A549 (cell line): Measurements from ENCODE around the gene URGCP. TPM values are rescaled to one million over a fixed set of nuclear protein-coding genes. Genes with fewer than 3 reads are reported as not detected.

Source experiments
- ATAC-seq, 2 experiments: fragments of 200-7000 bp in 1 of 2; fragments of >200 bp in 1 of 2; cut with Nextera tagmentation in 1 of 2; cut with Tn5 transposase in 1 of 2; 3 replicates each; pipeline versions ENCODE4 v1.8.0 to v1.9.1; 2018 to 2020; ENCODE audit warnings: mild to moderate bottlenecking in 1 of 2, moderate library complexity in 1 of 2
- CTCF ChIA-PET: fragments of 300-600 bp; sonication (Branson Sonifier 250); formaldehyde crosslinking; extraction: SDS; loops from one replicate; lab custom pipeline; 2021; ENCODE audit warnings: antibody characterized with exemption, inconsistent platforms; lab: Yijun Ruan, JAX
- POLR2A ChIA-PET: fragments of 350-600 bp; formaldehyde crosslinking; extraction: SDS; loops from one replicate; lab custom pipeline; 2021; ENCODE audit warnings: antibody characterized with exemption, inconsistent platforms; lab: Yijun Ruan, JAX
- DNase-seq, 2 experiments: peaks; one replicate each; pipeline versions ENCODE4 v3.0.0 to v3.0.0-alpha.2; 2011 to 2016; ENCODE audit warnings: low read depth in 1 of 2, low spot score in 1 of 2
- FAIRE-seq: peaks from 2 replicates; lab custom pipeline; 2011; peaks lifted over from hg19 to GRCh38; lab: Jason Lieb, UNC
- H3K27ac ChIP-seq, 2 experiments: fragments of >200 bp; sonication (Bioruptor Twin); formaldehyde crosslinking; 3 replicates each; pipeline ENCODE4 v1.5.1; 2016 to 2017
- H3K4me1 ChIP-seq: fragments of >200 bp; sonication (Bioruptor Twin); formaldehyde crosslinking; 3 replicates; pipeline ENCODE4 v1.6.1; 2016
- H3K4me2 ChIP-seq: fragments of >200 bp; sonication (Bioruptor Twin); formaldehyde crosslinking; 3 replicates; pipeline ENCODE4 v1.6.1; 2016
- H3K4me3 ChIP-seq: fragments of >200 bp; sonication (Bioruptor Twin); formaldehyde crosslinking; 3 replicates; pipeline ENCODE4 v1.5.1; 2016
- H3K9me3 ChIP-seq: fragments of >200 bp; sonication (Bioruptor Twin); formaldehyde crosslinking; 3 replicates; pipeline ENCODE4 v1.6.1; 2016
- CEBPB ChIP-seq, 2 experiments: fragments of >200 bp in 1 of 2; sonication (Bioruptor Twin) in 1 of 2; formaldehyde crosslinking in 1 of 2; IDR thresholded peaks; 2 replicates each; pipeline ENCODE4 v1.6.1; 2012 to 2016
- CHD2 ChIP-seq: fragments of 150-350 bp; IDR thresholded peaks from 2 replicates; pipeline ENCODE4 v1.6.1; 2014; ENCODE audit warnings: low read length; ENCODE audit not compliant: partially characterized antibody
- EHMT2 ChIP-seq: fragments of 200-600 bp; sonication (generic); IDR thresholded peaks from 2 replicates; pipeline ENCODE4 v1.6.1; 2016; ENCODE audit warnings: antibody characterized with exemption, low read depth, mild to moderate bottlenecking, moderate library complexity
- EP300 ChIP-seq, 2 experiments: fragments of >200 bp; sonication (Bioruptor Twin); formaldehyde crosslinking; IDR thresholded peaks; 2 replicates in 1 of 2; 3 replicates in 1 of 2; pipeline ENCODE4 v1.6.1; 2016 to 2017
- ESRRA ChIP-seq: fragments of 150-350 bp; IDR thresholded peaks from 2 replicates; pipeline ENCODE4 v1.6.1; 2014; ENCODE audit warnings: mild to moderate bottlenecking, low read length, borderline replicate concordance
- FOSL2 ChIP-seq, 2 experiments: fragments of 450-650 bp in 1 of 2; fragments of >200 bp in 1 of 2; sonication (Bioruptor Twin) in 1 of 2; formaldehyde crosslinking; IDR thresholded peaks; 2 replicates each; pipeline versions ENCODE4 v1.5.0 to v1.6.1; 2016 to 2020; ENCODE audit warnings: mild to moderate bottlenecking in 1 of 2, moderate library complexity in 1 of 2
- HOXB5 ChIP-seq: fragments of 250-450 bp; sonication (Bioruptor Pico); IDR thresholded peaks from 2 replicates; pipeline ENCODE4 v1.5.0; 2020; ENCODE audit warnings: mild to moderate bottlenecking, moderate library complexity
- KDM5A ChIP-seq: fragments of 200-600 bp; sonication (generic); IDR thresholded peaks from 2 replicates; pipeline ENCODE4 v1.6.1; 2016; ENCODE audit warnings: antibody characterized with exemption, mild to moderate bottlenecking
- MAFK ChIP-seq: fragments of 450-650 bp; IDR thresholded peaks from 2 replicates; pipeline ENCODE4 v1.6.1; 2014; ENCODE audit not compliant: partially characterized antibody
- MAZ ChIP-seq: fragments of 150-350 bp; IDR thresholded peaks from 2 replicates; pipeline ENCODE4 v1.6.1; 2014; ENCODE audit warnings: antibody characterized with exemption, low read depth, low read length, borderline replicate concordance
- PHF8 ChIP-seq: fragments of 200-600 bp; sonication (generic); IDR thresholded peaks from 2 replicates; pipeline ENCODE4 v1.6.1; 2016; ENCODE audit warnings: low read depth, mild to moderate bottlenecking, antibody characterized with exemption, moderate library complexity, borderline replicate concordance
- POLR2A ChIP-seq: IDR thresholded peaks from 2 replicates; pipeline ENCODE4 v1.6.1; 2012; ENCODE audit warnings: mild to moderate bottlenecking, low read length
- POLR2AphosphoS2 ChIP-seq: conservative IDR thresholded peaks from 2 replicates; pipeline ENCODE4 v1.6.1; 2012; ENCODE audit warnings: low read length, improper control_type of control experiment, inconsistent platforms
- REST ChIP-seq: fragments of 200-600 bp; sonication (generic); IDR thresholded peaks from 2 replicates; pipeline ENCODE4 v1.6.1; 2016; ENCODE audit warnings: antibody characterized with exemption, mild to moderate bottlenecking, moderate library complexity
- RFX5 ChIP-seq: fragments of 450-650 bp; IDR thresholded peaks from 2 replicates; pipeline ENCODE4 v1.7.1; 2014; ENCODE audit warnings: antibody characterized with exemption, mild to moderate bottlenecking, moderate library complexity
- RNF2 ChIP-seq: fragments of 200-600 bp; sonication (generic); IDR thresholded peaks from 2 replicates; pipeline ENCODE4 v1.6.1; 2016; ENCODE audit warnings: low read depth, mild to moderate bottlenecking, antibody characterized with exemption, moderate library complexity, borderline replicate concordance
- ZNF302 ChIP-seq: fragments of 250-450 bp; sonication (Bioruptor Pico); IDR thresholded peaks from 2 replicates; pipeline ENCODE4 v1.9.0; 2021; ENCODE audit warnings: inconsistent platforms, mild to moderate bottlenecking, moderate library complexity
- WGBS: methylation state at CpG from one replicate; pipeline ENCODE4 v1.1.6; 2017; ENCODE audit errors: missing lambda C conversion rate; 5-methylcytosine and 5-hydroxymethylcytosine counted together
- polyA plus RNA-seq, 4 experiments: library from polyadenylated mRNA; depleted of rRNA in 3 of 4; stranded (reverse); fragments of >200 nt; fragmentation: RNase III in 1 of 4; extraction: RNeasy Plus Mini Kit Qiagen cat#74134 plus additional on column Dnase treatment in 1 of 4; gene quantifications; 2 replicates in 3 of 4; 3 replicates in 1 of 4; pipeline ENCODE4 v1.2.3, GENCODE V29; 2011 to 2017
- TF ChIP-seq, protein P1 (sequence below): fragments of >200 bp; sonication (Bioruptor Twin); formaldehyde crosslinking; IDR thresholded peaks from 3 replicates; pipeline ENCODE4 v1.5.1; 2016
- TF ChIP-seq, protein P2 (sequence below): fragments of 250-450 bp; sonication (Bioruptor Pico); IDR thresholded peaks from 2 replicates; pipeline ENCODE4 v1.5.0; 2021; ENCODE audit warnings: mild to moderate bottlenecking, moderate library complexity, borderline replicate concordance
- TF ChIP-seq, protein P3 (sequence below): IDR thresholded peaks from 2 replicates; pipeline ENCODE4 v1.6.1; 2012
- TF ChIP-seq, protein P4 (sequence below): IDR thresholded peaks from 2 replicates; pipeline ENCODE4 v1.6.1; 2012; ENCODE audit warnings: low read depth, borderline replicate concordance

Gene URGCP
- polyA plus RNA-seq, 2 of the 4 experiments (the other 2 are of a cell fraction), result 19.7 to 20.2 TPM

DNA sequence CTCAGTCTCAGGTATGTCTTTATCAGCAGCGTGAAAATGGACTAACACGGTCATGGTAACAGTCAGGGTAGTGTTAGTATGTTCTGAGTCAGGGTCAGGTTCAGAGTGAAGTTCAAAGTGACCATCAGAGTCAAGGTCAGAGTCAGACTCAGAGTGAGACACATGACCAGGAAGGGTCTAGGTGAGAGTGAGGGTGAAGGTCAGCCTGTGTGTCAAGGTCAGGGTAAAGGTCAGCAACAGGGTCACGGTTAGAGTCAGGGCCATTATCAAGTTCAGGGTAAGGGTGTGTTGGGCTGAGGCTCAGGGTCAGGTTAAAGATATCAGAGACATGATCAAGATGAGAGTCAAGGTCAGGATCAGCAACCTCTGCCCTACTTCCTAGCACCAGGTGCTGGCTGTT, 41.1 kb downstream of the URGCP start:
- DNase-seq, result no peak
- H3K4me1 ChIP-seq, result peaks cover 11% of the 10 kb centered on the region; the same call in 2 of the 3 replicates
- POLR2A ChIA-PET, result no interaction called here
- TF ChIP-seq ESRRA, result peak; percentile 70; the same call in 1 of the 2 replicates
- TF ChIP-seq KDM5A, result no peak
- TF ChIP-seq, all 56 proteins: peak for 1
- Histone ChIP-seq H3K4me3 (no peak overlapping the region), H3K9me3 (no peaks in the 10 kb centered on the region), H3K4me2 (no peak overlapping the region), H3K27ac (no peak overlapping the region)
- no peak for FAIRE-seq
- CTCF ChIA-PET, result no interaction called here
- 94% methylated on average over 3 of the region's 3 CpGs for WGBS
- no peak for ATAC-seq

- H3K4me2 ChIP-seq, result no peak overlapping the region
- ATAC-seq, result no peak
- ChIA-PET CTCF (interaction anchor here (1.6 to 2.9 kb wide), 2 partner anchors 12 to 26 kb away, joined by 4 to 8 read pairs; no protein-coding TSS in a partner anchor), POLR2A (no interaction called here)
- no peak overlapping the region for H3K4me3 ChIP-seq
- H3K9me3 ChIP-seq, result no peaks in the 10 kb centered on the region
- H3K4me1 ChIP-seq, result peaks cover 8% of the 10 kb centered on the region; the same call in 2 of the 3 replicates
- WGBS, result 69% methylated on average over 8 of the region's 8 CpGs
- no peak for FAIRE-seq
- TF ChIP-seq RFX5, result no peak
- no peak for TF ChIP-seq HOXB5 (CRISPR knock-in tag)
- no peak for TF ChIP-seq PHF8
- TF ChIP-seq, protein P1, sequence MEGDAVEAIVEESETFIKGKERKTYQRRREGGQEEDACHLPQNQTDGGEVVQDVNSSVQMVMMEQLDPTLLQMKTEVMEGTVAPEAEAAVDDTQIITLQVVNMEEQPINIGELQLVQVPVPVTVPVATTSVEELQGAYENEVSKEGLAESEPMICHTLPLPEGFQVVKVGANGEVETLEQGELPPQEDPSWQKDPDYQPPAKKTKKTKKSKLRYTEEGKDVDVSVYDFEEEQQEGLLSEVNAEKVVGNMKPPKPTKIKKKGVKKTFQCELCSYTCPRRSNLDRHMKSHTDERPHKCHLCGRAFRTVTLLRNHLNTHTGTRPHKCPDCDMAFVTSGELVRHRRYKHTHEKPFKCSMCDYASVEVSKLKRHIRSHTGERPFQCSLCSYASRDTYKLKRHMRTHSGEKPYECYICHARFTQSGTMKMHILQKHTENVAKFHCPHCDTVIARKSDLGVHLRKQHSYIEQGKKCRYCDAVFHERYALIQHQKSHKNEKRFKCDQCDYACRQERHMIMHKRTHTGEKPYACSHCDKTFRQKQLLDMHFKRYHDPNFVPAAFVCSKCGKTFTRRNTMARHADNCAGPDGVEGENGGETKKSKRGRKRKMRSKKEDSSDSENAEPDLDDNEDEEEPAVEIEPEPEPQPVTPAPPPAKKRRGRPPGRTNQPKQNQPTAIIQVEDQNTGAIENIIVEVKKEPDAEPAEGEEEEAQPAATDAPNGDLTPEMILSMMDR, result no peak
- no peak for TF ChIP-seq EHMT2
- TF ChIP-seq MAFK, result no peak
- TF ChIP-seq, protein P2, sequence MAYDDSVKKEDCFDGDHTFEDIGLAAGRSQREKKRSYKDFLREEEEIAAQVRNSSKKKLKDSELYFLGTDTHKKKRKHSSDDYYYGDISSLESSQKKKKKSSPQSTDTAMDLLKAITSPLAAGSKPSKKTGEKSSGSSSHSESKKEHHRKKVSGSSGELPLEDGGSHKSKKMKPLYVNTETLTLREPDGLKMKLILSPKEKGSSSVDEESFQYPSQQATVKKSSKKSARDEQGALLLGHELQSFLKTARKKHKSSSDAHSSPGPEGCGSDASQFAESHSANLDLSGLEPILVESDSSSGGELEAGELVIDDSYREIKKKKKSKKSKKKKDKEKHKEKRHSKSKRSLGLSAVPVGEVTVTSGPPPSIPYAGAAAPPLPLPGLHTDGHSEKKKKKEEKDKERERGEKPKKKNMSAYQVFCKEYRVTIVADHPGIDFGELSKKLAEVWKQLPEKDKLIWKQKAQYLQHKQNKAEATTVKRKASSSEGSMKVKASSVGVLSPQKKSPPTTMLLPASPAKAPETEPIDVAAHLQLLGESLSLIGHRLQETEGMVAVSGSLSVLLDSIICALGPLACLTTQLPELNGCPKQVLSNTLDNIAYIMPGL (CRISPR knock-in tag), result no peak
- no peak for TF ChIP-seq EP300 (IDR thresholded peaks at IDR 0.05)
- no peak for TF ChIP-seq REST
- no peak for TF ChIP-seq CHD2
- no peak for TF ChIP-seq RNF2
- no peak for TF ChIP-seq CEBPB (IDR thresholded peaks at IDR 0.05)
- TF ChIP-seq MAZ, result no peak
- TF ChIP-seq ZNF302 (CRISPR knock-in tag), result no peak
- no peak for TF ChIP-seq POLR2AphosphoS2
- TF ChIP-seq FOSL2 (IDR thresholded peaks at IDR 0.05), result no peak
- TF ChIP-seq FOSL2 (CRISPR knock-in tag; IDR thresholded peaks at IDR 0.05), result no peak
- TF ChIP-seq, protein P3, sequence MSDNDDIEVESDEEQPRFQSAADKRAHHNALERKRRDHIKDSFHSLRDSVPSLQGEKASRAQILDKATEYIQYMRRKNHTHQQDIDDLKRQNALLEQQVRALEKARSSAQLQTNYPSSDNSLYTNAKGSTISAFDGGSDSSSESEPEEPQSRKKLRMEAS, result no peak
- no peak for TF ChIP-seq POLR2A
- TF ChIP-seq, protein P4, sequence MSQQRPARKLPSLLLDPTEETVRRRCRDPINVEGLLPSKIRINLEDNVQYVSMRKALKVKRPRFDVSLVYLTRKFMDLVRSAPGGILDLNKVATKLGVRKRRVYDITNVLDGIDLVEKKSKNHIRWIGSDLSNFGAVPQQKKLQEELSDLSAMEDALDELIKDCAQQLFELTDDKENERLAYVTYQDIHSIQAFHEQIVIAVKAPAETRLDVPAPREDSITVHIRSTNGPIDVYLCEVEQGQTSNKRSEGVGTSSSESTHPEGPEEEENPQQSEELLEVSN, result no peak
- no peak overlapping the region for H3K27ac ChIP-seq
- DNase-seq, result no peak
Measured at GRCh38 chr7:43864126-43864525, 42.3 kb downstream of the URGCP start.
